ENCODE results near the gene PLCD3. TPM values are rescaled to one million over a fixed set of nuclear protein-coding genes. Genes with fewer than 3 reads are reported as not detected.

PLCD3 gene
- total and polyA plus RNA-seq, 2 of the 13 experiments (the other 11 are each of a cell fraction or from before 2014, with no cell fraction given), result 11.3 to 39.1 TPM

- peak; percentile 37; the same call in 1 of the 2 replicates for TF ChIP-seq ZNF687 (CRISPR knock-in tag; IDR thresholded peaks at IDR 0.05)
- 0 out of 2 replicates have a peak, but pooled peaks have one; percentile 15 for TF ChIP-seq ZC3H13 (CRISPR knock-in tag; IDR thresholded peaks at IDR 0.05)
- no peak for TF ChIP-seq KDM3A (CRISPR knock-in tag; IDR thresholded peaks at IDR 0.05; ENCODE audit: low read depth)
- no peak for TF ChIP-seq ZNF784 (CRISPR knock-in tag; IDR thresholded peaks at IDR 0.05; ENCODE audit: borderline replicate concordance)
- no peak for TF ChIP-seq POLR2AphosphoS5 (IDR thresholded peaks at IDR 0.05; ENCODE audit: low read depth, low read length)
- no peak for TF ChIP-seq CREBL2 (CRISPR knock-in tag; IDR thresholded peaks at IDR 0.05; ENCODE audit: borderline replicate concordance)
- TF ChIP-seq ZNF326 (CRISPR knock-in tag; IDR thresholded peaks at IDR 0.05; ENCODE audit: borderline replicate concordance), result no peak
- TF ChIP-seq ZBTB49 (CRISPR knock-in tag; IDR thresholded peaks at IDR 0.05; ENCODE audit: borderline replicate concordance), result no peak
- peak; percentile 32; the same call in 1 of the 2 replicates for TF ChIP-seq BORCS8-MEF2B (CRISPR knock-in tag; IDR thresholded peaks at IDR 0.05)
- TF ChIP-seq ZNF883 (CRISPR knock-in tag; IDR thresholded peaks at IDR 0.05; ENCODE audit: not compliant biosample characterization), result peak; percentile 15
- TF ChIP-seq AGO2 (optimal IDR thresholded peaks at IDR 0.05; ENCODE audit: low read depth, low read length), result peak; percentile 89
- no peak for TF ChIP-seq SMAD1 (CRISPR knock-in tag; IDR thresholded peaks at IDR 0.05; ENCODE audit: borderline replicate concordance, low read depth)
- TF ChIP-seq ZNF772 (CRISPR knock-in tag; IDR thresholded peaks at IDR 0.05), result no peak
- TF ChIP-seq ZNF558 (CRISPR knock-in tag; IDR thresholded peaks at IDR 0.05; ENCODE audit: borderline replicate concordance), result no peak
- no peak for TF ChIP-seq ZNF329 (CRISPR knock-in tag; IDR thresholded peaks at IDR 0.05; ENCODE audit: low read depth)
- TF ChIP-seq TBX2 (CRISPR knock-in tag; IDR thresholded peaks at IDR 0.05; ENCODE audit: borderline replicate concordance), result no peak
- no peak for TF ChIP-seq ZBTB3 (CRISPR knock-in tag; IDR thresholded peaks at IDR 0.05; ENCODE audit: borderline replicate concordance, low read depth)
- TF ChIP-seq ZZZ3 (CRISPR knock-in tag; IDR thresholded peaks at IDR 0.05; ENCODE audit: borderline replicate concordance), result no peak
- TF ChIP-seq ZFP91 (CRISPR knock-in tag; IDR thresholded peaks at IDR 0.05; ENCODE audit: borderline replicate concordance), result 0 out of 2 replicates have a peak, but pooled peaks have one; percentile 35
Observed at GRCh38 chr17:45168991-45169752, 36.9 kb upstream of the PLCD3 start (continued).
